Loucy (cell line): ENCODE results near the gene ADAMTS10.

Source experiments
- CTCF ChIP-seq: fragments of 200-600 bp; sonication (generic); conservative IDR thresholded peaks from 2 replicates; pipeline ENCODE4 v1.5.1; 2014; ENCODE audit warnings: mild to moderate bottlenecking, antibody characterized with exemption, low read length
- EZH2phosphoT487 ChIP-seq: fragments of 200-600 bp; IDR thresholded peaks from 2 replicates; pipeline ENCODE4 v1.6.1; 2018; ENCODE audit warnings: antibody characterized with exemption, mild to moderate bottlenecking, moderate library complexity, borderline replicate concordance

GRCh38 chr19:8611877-8612806 is 1.6 kb upstream of the ADAMTS10 start:
- TF ChIP-seq CTCF (no peak), EZH2phosphoT487 (no peak)
